GM23248 (cell line): ENCODE results near the gene RABGAP1L.

ENCODE experiments used
- EZH2 ChIP-seq: fragments of 200-600 bp; sonication (generic); IDR thresholded peaks from 2 replicates; pipeline ENCODE4 v1.6.1; 2018; ENCODE audit warnings: antibody characterized with exemption, mild to moderate bottlenecking; ENCODE audit not compliant: insufficient read depth, poor library complexity, severe bottlenecking
- EZH2phosphoT487 ChIP-seq: fragments of 200-600 bp; sonication (generic); IDR thresholded peaks from 2 replicates; pipeline ENCODE4 v1.6.1; 2018; ENCODE audit warnings: antibody characterized with exemption, moderate library complexity, mild to moderate bottlenecking, low read depth; ENCODE audit not compliant: insufficient read depth

- TF ChIP-seq EZH2phosphoT487, result no peak
- TF ChIP-seq EZH2, result no peak
These were observed 877.2 kb downstream of the RABGAP1L start for GRCh38 chr1:175036476-175036875.
